Activated T-helper 17 cell treated with anti-CD3 and anti-CD28 coated beads, Interleukin-2, amount 50 U/mL, for 72 hours (primary cell): ENCODE measurements around the gene SUFU. TPM values are rescaled to one million over a fixed set of nuclear protein-coding genes. Genes with fewer than 3 reads are reported as not detected.
"Not testable (repeated sequence)": the region's sequence is repeated elsewhere in the genome, so short reads cannot be mapped to it uniquely, and the experiment has no call there.

ENCODE experiments used
- ATAC-seq: fragments of 150-1000 bp; cut with Tn5 transposase; replicated peaks from 2 replicates; pipeline ENCODE4 v1.10.0; 2021; ENCODE audit warnings: mild to moderate bottlenecking, moderate library complexity
- H3K27ac Mint-ChIP-seq: one replicate; pipeline ENCODE4 v1.8.0; 2022; ENCODE audit warnings: mixed read lengths
- H3K27me3 Mint-ChIP-seq: one replicate; pipeline ENCODE4 v1.8.0; 2022; ENCODE audit warnings: mixed read lengths
- H3K36me3 Mint-ChIP-seq: one replicate; pipeline ENCODE4 v1.8.0; 2022; ENCODE audit warnings: low read depth, mild to moderate bottlenecking, mixed read lengths
- H3K4me1 Mint-ChIP-seq: one replicate; pipeline ENCODE4 v1.8.0; 2022; ENCODE audit warnings: mixed read lengths
- H3K4me3 Mint-ChIP-seq: one replicate; pipeline ENCODE4 v1.8.0; 2022; ENCODE audit warnings: mild to moderate bottlenecking, mixed read lengths
- H3K9me3 Mint-ChIP-seq: one replicate; pipeline ENCODE4 v1.8.0; 2022; ENCODE audit warnings: mixed read lengths
- total RNA-seq, 2 donors: library from RNA; stranded (reverse); gene quantifications; one replicate each; pipeline ENCODE4 v1.2.3, GENCODE V29; 2022

The SUFU gene
- total RNA-seq, 2 donors from 2014 or later = 11.1 to 16.2 TPM

DNA sequence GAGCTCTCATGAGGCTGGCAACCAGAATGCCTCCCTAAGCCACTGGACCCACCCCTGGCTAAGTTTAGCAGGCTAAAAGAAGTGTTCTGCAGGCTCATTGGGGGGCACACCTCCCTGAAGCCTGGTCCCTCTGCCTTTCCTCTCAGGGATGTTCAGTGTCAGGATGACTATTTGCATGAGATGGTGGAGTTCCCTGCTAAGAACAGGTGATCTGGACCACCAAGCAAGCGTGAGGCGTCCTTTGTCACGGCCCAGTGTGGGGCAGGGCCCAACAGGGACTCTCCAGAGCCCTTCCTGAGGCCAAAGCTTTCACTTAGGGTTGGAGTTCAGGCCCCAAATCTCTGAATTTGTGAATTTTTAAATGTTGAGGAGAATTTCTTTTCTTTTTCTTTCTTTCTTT lies 12.0 kb downstream of the SUFU start:
- Mint-ChIP-seq H3K27ac (peak overlapping the region; percentile 20), H3K9me3 (no peaks in the 10 kb centered on the region), H3K36me3 (peaks cover 69% of the 10 kb centered on the region), H3K27me3 (no peaks in the 10 kb centered on the region), H3K4me3 (no peak overlapping the region), H3K4me1 (peaks cover 13% of the 10 kb centered on the region)
- no peak for ATAC-seq

DNA sequence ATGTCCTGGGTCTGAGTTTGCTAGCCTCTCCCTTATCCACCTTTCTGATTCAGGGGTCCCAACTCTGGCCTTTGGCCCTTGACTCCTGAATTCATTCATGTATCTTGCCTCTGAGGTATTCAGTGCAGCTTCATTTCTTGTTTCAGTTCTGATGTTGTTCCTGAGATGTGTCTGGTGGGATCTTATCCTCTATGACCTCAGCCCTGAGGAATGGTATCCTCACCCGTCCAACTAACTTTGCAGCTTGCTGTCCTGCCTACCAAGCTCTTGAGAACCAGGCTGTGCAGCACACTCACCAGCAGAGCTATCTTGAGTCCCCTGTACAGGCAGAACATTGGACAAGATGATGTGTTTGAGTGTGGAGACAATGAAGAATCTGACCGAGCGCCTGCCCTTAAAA lies 13.8 kb downstream of the SUFU start:
- ATAC-seq = no peak

DNA sequence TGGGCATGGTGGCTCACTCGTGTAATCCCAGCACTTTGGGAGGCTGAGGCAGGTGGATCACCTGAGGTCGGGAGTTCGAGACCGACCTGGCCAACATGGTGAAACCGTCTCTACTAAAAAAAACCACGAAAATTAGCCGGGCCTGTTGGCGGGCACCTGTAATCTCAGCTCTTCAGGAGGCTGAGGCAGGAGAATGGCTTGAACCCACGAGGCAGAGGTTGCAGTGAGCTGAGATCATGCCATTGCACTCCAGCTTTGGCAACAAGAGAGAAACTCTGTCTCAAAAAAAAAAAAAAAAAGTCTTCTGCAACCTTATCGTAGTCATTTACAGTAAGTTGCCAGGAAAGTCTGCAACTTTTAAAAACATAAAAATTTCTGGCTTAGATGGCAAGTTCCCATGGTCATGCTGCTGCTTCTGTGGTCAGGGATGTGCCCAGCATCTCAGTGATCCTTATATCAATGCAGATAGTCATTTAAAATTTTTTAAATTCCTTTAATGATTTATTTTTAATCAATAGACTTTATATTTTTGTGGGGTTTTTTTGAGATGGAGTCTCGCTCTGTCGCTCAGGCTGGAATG lies 15.6 kb downstream of the SUFU start:
- ATAC-seq = no peak
- Mint-ChIP-seq H3K9me3 (no peaks in the 10 kb centered on the region), H3K36me3 (peaks cover 43% of the 10 kb centered on the region), H3K27ac (no peak overlapping the region), H3K4me1 (peaks cover 19% of the 10 kb centered on the region), H3K27me3 (no peaks in the 10 kb centered on the region), H3K4me3 (no peak overlapping the region)

More for the DNA sequence above, 13.8 kb downstream of the SUFU start:
- no peaks in the 10 kb centered on the region for H3K9me3 Mint-ChIP-seq
- H3K4me1 Mint-ChIP-seq = peaks cover 16% of the 10 kb centered on the region
- H3K4me3 Mint-ChIP-seq = no peak overlapping the region
- H3K27me3 Mint-ChIP-seq = no peaks in the 10 kb centered on the region
- H3K36me3 Mint-ChIP-seq = peaks cover 59% of the 10 kb centered on the region
- H3K27ac Mint-ChIP-seq = peak overlapping the region; percentile 49

DNA sequence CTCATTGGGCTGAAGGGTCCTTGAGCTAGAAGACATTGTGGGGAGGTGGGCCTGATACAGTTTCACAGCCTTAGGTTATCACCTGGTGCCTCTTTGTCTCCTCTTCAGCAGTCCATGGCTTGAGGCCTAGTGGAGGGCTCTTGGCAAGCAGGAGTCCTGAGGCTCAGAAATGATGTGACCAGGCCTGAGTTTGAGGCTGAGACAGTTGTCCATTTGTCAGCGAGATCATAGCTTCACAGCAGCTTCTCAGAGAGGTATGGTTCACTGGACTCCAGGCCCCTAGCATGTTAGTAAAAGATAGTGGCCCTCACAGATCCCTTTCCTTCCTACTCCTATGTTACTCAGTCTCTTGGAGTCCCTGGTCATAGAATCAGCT lies 19.1 kb downstream of the SUFU start:
- peaks cover 38% of the 10 kb centered on the region for H3K36me3 Mint-ChIP-seq
- H3K4me3 Mint-ChIP-seq = no peak overlapping the region
- no peaks in the 10 kb centered on the region for H3K27me3 Mint-ChIP-seq
- H3K9me3 Mint-ChIP-seq = no peaks in the 10 kb centered on the region
- peak overlapping the region; percentile 78 for H3K27ac Mint-ChIP-seq
- peaks cover 17% of the 10 kb centered on the region for H3K4me1 Mint-ChIP-seq
- ATAC-seq = no peak

DNA sequence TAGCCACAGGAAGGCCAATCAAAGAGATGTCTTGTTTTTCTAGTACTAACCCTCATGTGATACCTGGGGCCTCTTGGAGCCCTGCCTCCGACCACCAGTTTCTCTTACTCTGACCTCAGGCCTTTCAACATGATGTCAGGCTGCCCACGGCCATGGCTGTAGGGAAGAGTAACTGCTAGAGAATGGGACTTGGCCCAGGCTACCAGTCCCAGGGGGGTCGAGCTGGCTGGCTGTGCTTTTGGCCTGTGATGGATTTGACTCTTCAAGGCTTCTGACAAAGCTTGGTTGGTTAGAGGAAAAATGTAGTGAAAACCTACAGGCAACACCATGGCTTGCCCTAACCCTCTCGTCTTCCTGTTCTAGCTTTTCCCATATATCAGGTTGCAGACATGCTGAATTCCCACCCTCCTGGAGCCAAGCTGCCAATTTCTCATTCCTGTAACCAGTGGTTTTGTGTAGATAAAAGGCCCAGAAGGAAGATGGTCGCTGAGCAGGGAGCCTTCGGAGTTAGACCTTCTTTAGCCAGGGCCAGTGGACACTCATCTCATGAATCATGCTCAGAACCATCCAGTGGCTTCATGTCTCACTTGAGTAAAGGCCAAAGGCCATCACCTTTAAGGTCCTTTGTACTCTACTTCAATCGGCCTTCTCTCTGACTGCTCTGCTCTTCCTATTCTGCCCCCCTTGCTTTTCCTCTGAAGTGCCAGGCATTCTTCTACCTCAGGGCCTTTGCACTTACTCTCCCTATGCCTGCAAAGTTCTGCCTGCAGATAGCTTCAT lies 19.7 kb downstream of the SUFU start:
- no peaks in the 10 kb centered on the region for H3K9me3 Mint-ChIP-seq
- H3K4me1 Mint-ChIP-seq = peaks cover 17% of the 10 kb centered on the region
- no peak overlapping the region for H3K4me3 Mint-ChIP-seq
- ATAC-seq = peak; percentile 82
- H3K27me3 Mint-ChIP-seq = no peaks in the 10 kb centered on the region
- peak overlapping the region; percentile 78 for H3K27ac Mint-ChIP-seq
- peaks cover 39% of the 10 kb centered on the region for H3K36me3 Mint-ChIP-seq

DNA sequence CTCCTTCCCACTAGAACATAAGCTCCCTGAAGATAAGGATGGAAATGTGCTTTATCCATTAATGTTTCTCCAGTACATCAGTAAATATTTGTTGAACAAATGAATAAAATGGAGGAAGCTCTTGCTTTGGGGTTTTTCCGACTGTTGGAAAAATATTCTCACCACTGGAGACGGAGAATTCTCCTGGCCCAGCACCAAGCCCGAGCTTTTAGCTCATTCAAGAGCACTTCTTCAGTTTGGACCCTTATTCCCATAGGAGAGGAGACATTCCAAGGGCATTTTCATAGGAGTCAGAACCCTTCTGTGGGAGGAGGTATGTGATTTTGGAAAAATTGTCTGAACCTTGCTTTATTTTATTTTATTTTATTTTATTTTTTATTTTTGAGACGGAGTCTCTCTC lies 21.0 kb downstream of the SUFU start:
- Mint-ChIP-seq H3K27ac (no peak overlapping the region), H3K4me1 (peaks cover 17% of the 10 kb centered on the region), H3K27me3 (no peaks in the 10 kb centered on the region), H3K9me3 (no peaks in the 10 kb centered on the region), H3K36me3 (peaks cover 39% of the 10 kb centered on the region), H3K4me3 (no peak overlapping the region)
- no peak for ATAC-seq

DNA sequence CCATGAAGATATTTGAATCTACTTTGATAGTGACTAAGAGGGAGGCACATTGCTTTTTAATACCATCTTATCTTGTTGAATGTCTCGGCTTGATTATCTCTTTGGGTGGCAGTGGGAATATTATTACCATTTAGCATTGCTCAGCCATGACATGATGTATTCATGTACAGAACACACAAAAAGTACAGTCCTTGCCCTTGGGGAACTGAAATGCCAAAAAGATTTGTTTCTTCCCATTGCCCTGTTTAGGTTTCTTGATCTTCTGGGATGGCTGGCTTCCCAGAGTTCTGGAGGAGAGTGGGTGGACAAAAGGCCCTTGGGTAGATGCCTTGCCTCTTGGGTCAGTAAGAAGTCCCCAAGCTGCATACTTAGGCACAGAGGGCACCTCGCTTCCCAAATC lies 23.8 kb downstream of the SUFU start:
- peaks cover 6% of the 10 kb centered on the region for H3K4me1 Mint-ChIP-seq
- no peaks in the 10 kb centered on the region for H3K9me3 Mint-ChIP-seq
- no peaks in the 10 kb centered on the region for H3K27me3 Mint-ChIP-seq
- H3K27ac Mint-ChIP-seq = no peak overlapping the region
- no peak for ATAC-seq
- no peak overlapping the region for H3K4me3 Mint-ChIP-seq
- H3K36me3 Mint-ChIP-seq = peaks cover 27% of the 10 kb centered on the region

DNA sequence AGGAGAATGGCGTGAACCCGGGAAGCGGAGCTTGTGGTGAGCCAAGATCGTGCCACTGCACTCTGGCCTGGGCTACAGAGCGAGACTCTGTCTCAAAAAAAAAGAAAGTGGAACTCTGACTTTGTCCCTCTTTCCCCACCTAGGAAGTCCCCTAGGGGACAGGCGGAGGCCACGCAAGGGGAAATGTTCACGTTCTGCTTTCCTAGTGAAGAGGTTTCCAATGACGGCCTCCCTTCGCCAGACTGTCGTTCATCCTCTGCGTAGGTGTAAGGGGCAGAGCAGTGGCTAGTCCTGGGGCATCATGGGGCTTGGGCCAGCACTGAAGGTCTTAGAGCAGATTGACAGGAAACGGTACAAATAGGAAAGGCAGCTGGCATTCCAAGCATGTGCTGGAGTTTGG lies 30.6 kb downstream of the SUFU start:
- no peaks in the 10 kb centered on the region for H3K36me3 Mint-ChIP-seq
- no peaks in the 10 kb centered on the region for H3K27me3 Mint-ChIP-seq
- no peak overlapping the region for H3K4me3 Mint-ChIP-seq
- H3K9me3 Mint-ChIP-seq = no peaks in the 10 kb centered on the region
- ATAC-seq = no peak
- no peaks in the 10 kb centered on the region for H3K4me1 Mint-ChIP-seq
- no peak overlapping the region for H3K27ac Mint-ChIP-seq

DNA sequence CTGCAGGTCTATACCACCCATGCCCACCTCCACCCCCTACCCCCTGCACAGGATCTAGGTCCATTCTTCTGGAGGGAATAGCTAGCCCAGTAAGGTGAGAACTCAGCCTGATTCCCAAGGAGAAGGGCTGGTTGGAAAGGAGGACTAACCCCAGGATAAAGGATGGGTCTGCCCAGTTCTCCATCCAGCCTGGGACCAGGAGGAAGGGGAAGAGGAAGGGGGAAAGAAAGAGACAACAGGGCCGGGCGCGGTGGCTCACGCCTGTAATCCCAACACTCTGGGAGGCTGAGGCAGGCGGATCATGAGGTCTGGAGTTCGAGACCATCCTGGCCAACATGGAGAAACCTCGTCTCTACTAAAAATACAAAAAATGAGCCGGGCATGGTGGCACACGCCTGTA lies 31.2 kb downstream of the SUFU start:
- not testable (repeated sequence) for H3K4me3 Mint-ChIP-seq, H3K27ac Mint-ChIP-seq, ATAC-seq, H3K4me1 Mint-ChIP-seq, H3K27me3 Mint-ChIP-seq, H3K36me3 Mint-ChIP-seq, H3K9me3 Mint-ChIP-seq

DNA sequence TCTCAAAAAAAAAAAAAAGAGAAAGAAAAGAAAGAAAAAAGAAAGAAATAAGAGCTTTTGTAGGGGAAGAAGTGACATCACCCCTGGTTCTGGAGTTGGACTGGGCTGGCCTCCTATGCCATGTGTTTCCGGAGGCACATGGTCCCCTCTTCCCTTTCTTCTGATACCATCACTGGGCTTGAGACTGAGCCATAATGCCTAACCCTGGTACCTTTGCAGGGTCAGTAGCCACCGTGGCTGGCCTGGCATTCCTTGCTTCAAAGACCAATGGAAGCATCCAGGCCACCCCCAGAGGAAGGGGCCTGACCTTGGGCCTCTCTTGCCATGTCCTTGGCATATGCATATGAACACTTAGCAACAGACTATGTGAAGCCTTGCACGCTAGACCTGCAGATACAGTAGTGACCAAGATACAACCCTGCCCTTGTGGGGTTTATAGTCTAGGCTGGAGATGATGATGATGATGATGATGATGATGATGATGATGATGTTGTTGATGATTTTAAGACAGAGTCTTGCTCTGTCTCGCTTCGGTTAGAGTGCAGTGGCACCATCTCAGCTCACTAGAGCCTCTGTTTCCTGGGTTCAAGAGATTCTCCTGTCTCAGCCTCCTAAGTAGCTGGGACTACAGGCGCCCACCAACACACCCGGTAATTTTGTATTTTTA lies 31.8 kb downstream of the SUFU start:
- ATAC-seq = no peak
- Mint-ChIP-seq H3K4me1 (no peaks in the 10 kb centered on the region), H3K27me3 (no peaks in the 10 kb centered on the region), H3K36me3 (no peaks in the 10 kb centered on the region), H3K27ac (no peak overlapping the region), H3K9me3 (no peaks in the 10 kb centered on the region), H3K4me3 (no peak overlapping the region)

DNA sequence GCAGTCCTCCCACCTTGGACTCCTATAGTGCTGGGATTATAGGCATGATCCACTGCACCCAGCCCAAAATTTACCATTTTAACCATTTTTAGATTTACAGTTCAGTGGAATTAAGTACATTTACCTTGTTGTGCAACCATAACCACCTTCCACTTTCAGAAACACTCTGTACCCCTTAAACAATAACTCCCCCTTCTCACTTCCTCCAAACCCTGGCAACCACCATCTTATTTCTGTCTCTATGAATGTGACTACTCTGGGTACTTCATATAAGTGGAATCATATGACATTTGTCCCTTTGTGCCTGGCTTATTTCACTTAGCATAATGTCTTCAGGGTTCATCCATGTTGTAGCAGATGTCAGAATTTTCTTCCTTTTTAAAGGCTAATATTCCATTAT lies 33.6 kb downstream of the SUFU start:
- Mint-ChIP-seq H3K27me3 (no peaks in the 10 kb centered on the region), H3K4me3 (no peak overlapping the region), H3K4me1 (no peaks in the 10 kb centered on the region), H3K9me3 (no peaks in the 10 kb centered on the region), H3K27ac (no peak overlapping the region), H3K36me3 (no peaks in the 10 kb centered on the region)
- no peak for ATAC-seq

DNA sequence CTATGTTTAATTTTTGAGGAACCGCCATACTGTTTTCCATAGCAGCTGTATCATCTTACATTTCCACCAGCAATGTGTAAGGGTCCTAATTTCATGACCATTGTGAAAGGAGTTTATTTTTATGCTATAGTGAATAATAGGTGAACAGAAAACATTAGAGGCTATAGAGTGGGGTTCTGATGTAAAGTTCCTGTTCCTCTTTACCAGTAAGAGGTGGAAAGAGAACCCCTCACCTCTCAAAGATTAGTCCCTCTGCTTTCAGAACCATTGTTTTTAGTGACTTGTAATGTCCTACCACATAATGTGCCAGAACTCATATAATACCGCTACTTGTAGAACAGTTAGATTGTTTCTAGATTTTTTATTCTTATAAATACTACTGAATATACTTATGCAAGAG lies 34.2 kb downstream of the SUFU start:
- H3K9me3 Mint-ChIP-seq = no peaks in the 10 kb centered on the region
- no peaks in the 10 kb centered on the region for H3K27me3 Mint-ChIP-seq
- no peak for ATAC-seq
- no peak overlapping the region for H3K4me3 Mint-ChIP-seq
- peaks cover 4% of the 10 kb centered on the region for H3K36me3 Mint-ChIP-seq
- no peak overlapping the region for H3K27ac Mint-ChIP-seq
- peaks cover 5% of the 10 kb centered on the region for H3K4me1 Mint-ChIP-seq

DNA sequence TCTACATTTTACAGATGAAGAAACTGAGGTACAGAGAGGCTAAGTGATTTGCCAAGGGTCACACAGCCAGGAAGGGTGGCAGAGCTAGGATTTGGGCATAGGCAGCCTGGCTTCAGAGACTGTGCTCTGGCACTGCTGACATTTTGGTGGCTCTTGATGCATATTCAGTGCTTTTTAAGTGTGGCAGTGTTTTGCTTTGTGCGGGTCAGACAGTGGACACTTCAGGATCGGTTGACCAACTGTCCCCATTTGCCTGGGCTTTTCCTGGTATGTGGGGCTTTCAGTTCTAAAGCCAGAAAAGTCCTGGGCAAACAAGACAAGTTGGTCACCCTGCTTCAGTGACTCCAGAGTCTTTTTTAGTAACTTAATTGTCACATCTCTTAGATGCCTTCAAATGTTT lies 35.0 kb downstream of the SUFU start:
- peaks cover 4% of the 10 kb centered on the region for H3K36me3 Mint-ChIP-seq
- no peaks in the 10 kb centered on the region for H3K9me3 Mint-ChIP-seq
- no peak overlapping the region for H3K27ac Mint-ChIP-seq
- no peaks in the 10 kb centered on the region for H3K27me3 Mint-ChIP-seq
- ATAC-seq = no peak
- H3K4me1 Mint-ChIP-seq = peaks cover 7% of the 10 kb centered on the region
- no peak overlapping the region for H3K4me3 Mint-ChIP-seq

DNA sequence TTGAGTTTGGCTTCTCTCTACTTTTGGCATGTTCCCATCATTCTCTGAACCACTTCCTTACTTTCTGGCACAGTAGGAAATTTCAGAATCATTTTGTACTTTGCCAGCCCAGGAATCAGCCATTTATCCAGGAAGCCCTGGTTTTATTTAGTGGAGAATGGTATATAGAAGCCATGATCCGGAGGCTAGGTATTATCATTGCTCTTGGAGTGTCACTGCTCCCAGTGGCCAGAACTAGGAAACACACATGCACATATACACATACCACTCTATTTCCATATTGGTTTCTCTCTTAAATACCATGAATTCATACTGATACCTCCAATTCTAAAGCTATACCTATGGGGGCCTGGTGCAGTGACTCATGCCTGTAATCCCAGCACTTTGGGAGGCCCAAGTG lies 36.3 kb downstream of the SUFU start:
- H3K9me3 Mint-ChIP-seq = no peaks in the 10 kb centered on the region
- no peaks in the 10 kb centered on the region for H3K27me3 Mint-ChIP-seq
- H3K4me3 Mint-ChIP-seq = no peak overlapping the region
- no peak overlapping the region for H3K27ac Mint-ChIP-seq
- peaks cover 4% of the 10 kb centered on the region for H3K36me3 Mint-ChIP-seq
- H3K4me1 Mint-ChIP-seq = peaks cover 7% of the 10 kb centered on the region
- peak; percentile 86 for ATAC-seq

DNA sequence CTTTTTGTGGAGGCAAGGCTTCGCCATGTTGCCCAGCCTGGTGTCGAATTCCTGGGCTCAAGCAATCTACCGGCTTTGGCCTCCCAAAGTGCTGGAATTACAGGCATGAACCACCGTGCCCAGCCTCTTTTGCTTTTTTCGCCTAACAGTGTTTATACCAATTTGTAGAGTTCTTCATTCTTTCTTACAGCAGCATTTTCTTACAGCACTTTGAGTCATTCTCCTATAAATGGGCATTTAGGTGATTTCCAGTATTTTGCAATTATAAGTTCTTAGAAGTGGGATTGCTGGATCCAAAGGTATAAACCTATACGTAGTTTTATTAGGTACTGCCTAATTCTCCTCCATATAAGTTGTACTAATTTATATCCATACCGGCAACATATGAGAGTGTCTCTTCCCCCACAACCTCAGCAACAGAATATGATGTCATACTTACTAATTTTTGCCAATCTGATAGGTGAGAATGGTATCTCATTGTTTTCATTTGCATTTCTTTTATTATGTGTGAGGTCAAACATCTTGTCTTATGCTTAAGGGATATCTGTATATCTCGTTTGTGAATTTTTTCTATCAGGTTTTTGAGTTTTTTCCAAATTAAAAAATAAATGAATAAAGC lies 39.1 kb downstream of the SUFU start:
- Mint-ChIP-seq H3K4me1 (peaks cover 7% of the 10 kb centered on the region), H3K9me3 (no peaks in the 10 kb centered on the region), H3K27me3 (no peaks in the 10 kb centered on the region), H3K4me3 (no peak overlapping the region), H3K36me3 (peaks cover 4% of the 10 kb centered on the region), H3K27ac (peak overlapping the region; percentile 60)
- ATAC-seq = peak; percentile 49
